Endothelial cell of umbilical vein (primary cell): ENCODE results near the gene KRT3.

Experiments used
- EZH2 ChIP-seq: IDR thresholded peaks from 2 replicates; pipeline ENCODE4 v1.6.1; 2012; ENCODE audit warnings: borderline replicate concordance, low read depth, mild to moderate bottlenecking, moderate library complexity, low read length, inconsistent platforms; ENCODE audit not compliant: severe bottlenecking
- FOS ChIP-seq: IDR thresholded peaks from 2 replicates; pipeline ENCODE4 v1.6.1; 2011; ENCODE audit warnings: mild to moderate bottlenecking, low read length, moderate library complexity, borderline replicate concordance; ENCODE audit not compliant: insufficient read depth
- JUN ChIP-seq: IDR thresholded peaks from 2 replicates; pipeline ENCODE4 v1.6.1; 2011; ENCODE audit warnings: borderline replicate concordance, low read depth; ENCODE audit not compliant: insufficient read length, insufficient read depth
- POLR2A ChIP-seq: IDR thresholded peaks from 2 replicates; pipeline ENCODE4 v1.6.1; 2012; ENCODE audit warnings: low read depth, mild to moderate bottlenecking, control low read depth, low read length
- POLR2AphosphoS5 ChIP-seq: IDR thresholded peaks from 2 replicates; pipeline ENCODE4 v1.6.1; 2012; ENCODE audit warnings: low read depth, mild to moderate bottlenecking, control low read depth, low read length, moderate library complexity; ENCODE audit not compliant: insufficient read depth
- TF ChIP-seq, protein P1 (sequence below), 2 donors: IDR thresholded peaks; 1 replicate in 1 of 2; 2 replicates in 1 of 2; pipeline ENCODE4 v1.5.1; 2011; ENCODE audit warnings: low read length in 2 of 2, mild to moderate bottlenecking in 2 of 2, moderate library complexity in 2 of 2, control low read depth in 1 of 2, inconsistent platforms in 1 of 2, low read depth in 1 of 2; ENCODE audit not compliant: insufficient read depth in 1 of 2; ENCODE audit errors: extremely low read depth in 1 of 2
- TF ChIP-seq, protein P2 (sequence below): IDR thresholded peaks from 2 replicates; pipeline ENCODE4 v1.6.1; 2011; ENCODE audit not compliant: insufficient read depth, insufficient read length

DNA sequence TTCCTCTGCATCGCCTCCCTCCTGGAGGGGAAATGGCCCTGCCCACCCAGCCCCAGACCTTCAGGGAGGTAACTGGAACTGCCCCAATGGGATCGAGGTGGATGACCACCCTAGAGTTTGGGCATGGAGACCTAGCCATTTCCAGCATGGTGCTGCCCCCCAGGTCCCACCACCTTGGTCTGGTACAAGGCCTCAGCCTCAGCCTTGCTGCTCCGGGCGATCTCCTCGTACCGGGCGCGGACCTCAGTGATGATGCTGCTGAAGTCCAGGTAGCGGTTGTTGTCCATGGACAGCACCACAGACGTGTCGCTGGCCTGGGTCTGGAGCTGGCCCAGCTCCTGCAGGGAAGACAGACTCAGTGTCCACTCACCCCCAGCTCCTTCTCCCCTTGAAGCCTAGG lies 48.5 kb upstream of the KRT3 start:
- TF ChIP-seq POLR2A: no peak
- no peak for TF ChIP-seq FOS
- TF ChIP-seq, protein P1, sequence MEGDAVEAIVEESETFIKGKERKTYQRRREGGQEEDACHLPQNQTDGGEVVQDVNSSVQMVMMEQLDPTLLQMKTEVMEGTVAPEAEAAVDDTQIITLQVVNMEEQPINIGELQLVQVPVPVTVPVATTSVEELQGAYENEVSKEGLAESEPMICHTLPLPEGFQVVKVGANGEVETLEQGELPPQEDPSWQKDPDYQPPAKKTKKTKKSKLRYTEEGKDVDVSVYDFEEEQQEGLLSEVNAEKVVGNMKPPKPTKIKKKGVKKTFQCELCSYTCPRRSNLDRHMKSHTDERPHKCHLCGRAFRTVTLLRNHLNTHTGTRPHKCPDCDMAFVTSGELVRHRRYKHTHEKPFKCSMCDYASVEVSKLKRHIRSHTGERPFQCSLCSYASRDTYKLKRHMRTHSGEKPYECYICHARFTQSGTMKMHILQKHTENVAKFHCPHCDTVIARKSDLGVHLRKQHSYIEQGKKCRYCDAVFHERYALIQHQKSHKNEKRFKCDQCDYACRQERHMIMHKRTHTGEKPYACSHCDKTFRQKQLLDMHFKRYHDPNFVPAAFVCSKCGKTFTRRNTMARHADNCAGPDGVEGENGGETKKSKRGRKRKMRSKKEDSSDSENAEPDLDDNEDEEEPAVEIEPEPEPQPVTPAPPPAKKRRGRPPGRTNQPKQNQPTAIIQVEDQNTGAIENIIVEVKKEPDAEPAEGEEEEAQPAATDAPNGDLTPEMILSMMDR (IDR thresholded peaks at IDR 0.05; ENCODE audit: extremely low read depth in 1 of 2, insufficient read depth in 1 of 2, low read depth in 1 of 2, low read length in 2 of 2): no peak
- no peak for TF ChIP-seq EZH2
- TF ChIP-seq JUN: no peak
- TF ChIP-seq POLR2AphosphoS5: no peak
- TF ChIP-seq, protein P2, sequence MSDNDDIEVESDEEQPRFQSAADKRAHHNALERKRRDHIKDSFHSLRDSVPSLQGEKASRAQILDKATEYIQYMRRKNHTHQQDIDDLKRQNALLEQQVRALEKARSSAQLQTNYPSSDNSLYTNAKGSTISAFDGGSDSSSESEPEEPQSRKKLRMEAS: no peak
